ENCODE data around the gene NUFIP1.

GRCh38 chr13:45011198-45011597 lies 21.9 kb upstream of the NUFIP1 start:
- TF ChIP-seq PAX5 (IDR thresholded peaks at IDR 0.05; ENCODE audit: insufficient read depth, low read length, severe bottlenecking) (no peak), POLR2A (IDR thresholded peaks at IDR 0.05; ENCODE audit: low read depth, low read length) (no peak), SPI1 (IDR thresholded peaks at IDR 0.05; ENCODE audit: low read depth, low read length) (no peak), POLR2AphosphoS5 (IDR thresholded peaks at IDR 0.05; ENCODE audit: low read depth, low read length) (no peak), TAF1 (IDR thresholded peaks at IDR 0.05; ENCODE audit: low read depth, low read length) (no peak), POU2F2 (IDR thresholded peaks at IDR 0.05; ENCODE audit: low read depth, low read length) (no peak)
